ENCODE results near the gene PCSK7. TPM values are rescaled to one million over a fixed set of nuclear protein-coding genes. Genes with fewer than 3 reads are reported as not detected.

The PCSK7 gene, protein sequence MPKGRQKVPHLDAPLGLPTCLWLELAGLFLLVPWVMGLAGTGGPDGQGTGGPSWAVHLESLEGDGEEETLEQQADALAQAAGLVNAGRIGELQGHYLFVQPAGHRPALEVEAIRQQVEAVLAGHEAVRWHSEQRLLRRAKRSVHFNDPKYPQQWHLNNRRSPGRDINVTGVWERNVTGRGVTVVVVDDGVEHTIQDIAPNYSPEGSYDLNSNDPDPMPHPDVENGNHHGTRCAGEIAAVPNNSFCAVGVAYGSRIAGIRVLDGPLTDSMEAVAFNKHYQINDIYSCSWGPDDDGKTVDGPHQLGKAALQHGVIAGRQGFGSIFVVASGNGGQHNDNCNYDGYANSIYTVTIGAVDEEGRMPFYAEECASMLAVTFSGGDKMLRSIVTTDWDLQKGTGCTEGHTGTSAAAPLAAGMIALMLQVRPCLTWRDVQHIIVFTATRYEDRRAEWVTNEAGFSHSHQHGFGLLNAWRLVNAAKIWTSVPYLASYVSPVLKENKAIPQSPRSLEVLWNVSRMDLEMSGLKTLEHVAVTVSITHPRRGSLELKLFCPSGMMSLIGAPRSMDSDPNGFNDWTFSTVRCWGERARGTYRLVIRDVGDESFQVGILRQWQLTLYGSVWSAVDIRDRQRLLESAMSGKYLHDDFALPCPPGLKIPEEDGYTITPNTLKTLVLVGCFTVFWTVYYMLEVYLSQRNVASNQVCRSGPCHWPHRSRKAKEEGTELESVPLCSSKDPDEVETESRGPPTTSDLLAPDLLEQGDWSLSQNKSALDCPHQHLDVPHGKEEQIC
- total RNA-seq = 47.5 and 56.1 TPM in 2 replicates

DNA sequence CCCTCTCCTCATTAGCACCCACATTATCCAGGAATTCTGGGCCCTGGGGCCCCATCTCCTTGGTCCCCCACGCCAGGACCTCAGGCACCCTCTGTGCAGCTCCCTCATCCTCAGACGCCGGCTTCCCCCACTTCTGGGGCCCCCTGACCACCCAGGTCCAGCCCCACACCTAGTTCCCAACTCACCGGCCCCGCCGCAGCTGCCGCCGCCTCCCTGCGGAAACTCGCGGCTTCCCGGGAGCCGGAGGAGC, at the start of gene PCSK7:
TSS of gene PCSK7 (minus strand) at position 232 of the 250 bp plus-strand sequence. CDS start 2,229 bp downstream, outside the sequence.

DNA sequence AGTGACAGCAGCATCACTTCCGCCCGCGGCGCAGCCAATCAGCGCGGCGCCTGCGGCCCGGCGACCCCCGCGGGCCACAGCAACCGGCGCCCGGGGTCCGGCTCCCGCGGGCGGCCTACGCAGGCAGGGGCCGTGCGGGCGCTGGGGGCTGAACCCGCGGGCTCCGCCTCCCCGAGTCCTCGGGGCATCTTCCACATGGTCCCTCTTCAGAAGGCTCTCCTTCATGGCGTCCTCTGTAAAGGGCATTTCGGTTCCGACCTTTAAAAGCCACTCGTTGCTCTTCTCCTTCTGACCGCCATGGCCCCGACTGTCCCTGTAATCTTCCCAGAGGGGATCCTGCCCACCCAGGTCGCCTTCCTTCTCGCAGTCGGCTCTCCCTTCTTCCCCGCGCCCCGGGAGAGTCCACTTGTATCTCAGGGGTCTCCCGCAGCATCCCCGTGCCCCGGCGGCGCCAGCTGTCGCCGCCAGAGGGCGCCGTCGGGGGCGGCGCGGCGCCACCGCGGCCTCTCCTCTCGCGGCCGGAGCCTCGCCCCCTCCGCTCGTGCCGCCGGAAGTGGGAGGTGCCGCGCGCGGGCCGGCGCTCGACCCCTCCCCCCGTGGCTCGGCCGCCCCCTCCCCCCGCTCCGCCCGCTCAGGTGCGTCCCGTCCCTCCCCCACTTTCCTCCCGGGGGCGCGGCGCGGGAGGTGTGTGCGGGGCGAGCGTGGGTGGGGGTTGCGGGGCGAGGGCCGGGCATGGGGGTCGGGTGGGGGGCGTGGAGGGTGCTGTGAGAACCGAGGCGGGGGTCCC, 412 bp upstream of the PCSK7 start, which contains the start of gene RNF214:
TSS of gene RNF214 (plus strand) at position 580 of the 787 bp plus-strand sequence. CDS start 1,602 bp downstream, outside the sequence.

DNA sequence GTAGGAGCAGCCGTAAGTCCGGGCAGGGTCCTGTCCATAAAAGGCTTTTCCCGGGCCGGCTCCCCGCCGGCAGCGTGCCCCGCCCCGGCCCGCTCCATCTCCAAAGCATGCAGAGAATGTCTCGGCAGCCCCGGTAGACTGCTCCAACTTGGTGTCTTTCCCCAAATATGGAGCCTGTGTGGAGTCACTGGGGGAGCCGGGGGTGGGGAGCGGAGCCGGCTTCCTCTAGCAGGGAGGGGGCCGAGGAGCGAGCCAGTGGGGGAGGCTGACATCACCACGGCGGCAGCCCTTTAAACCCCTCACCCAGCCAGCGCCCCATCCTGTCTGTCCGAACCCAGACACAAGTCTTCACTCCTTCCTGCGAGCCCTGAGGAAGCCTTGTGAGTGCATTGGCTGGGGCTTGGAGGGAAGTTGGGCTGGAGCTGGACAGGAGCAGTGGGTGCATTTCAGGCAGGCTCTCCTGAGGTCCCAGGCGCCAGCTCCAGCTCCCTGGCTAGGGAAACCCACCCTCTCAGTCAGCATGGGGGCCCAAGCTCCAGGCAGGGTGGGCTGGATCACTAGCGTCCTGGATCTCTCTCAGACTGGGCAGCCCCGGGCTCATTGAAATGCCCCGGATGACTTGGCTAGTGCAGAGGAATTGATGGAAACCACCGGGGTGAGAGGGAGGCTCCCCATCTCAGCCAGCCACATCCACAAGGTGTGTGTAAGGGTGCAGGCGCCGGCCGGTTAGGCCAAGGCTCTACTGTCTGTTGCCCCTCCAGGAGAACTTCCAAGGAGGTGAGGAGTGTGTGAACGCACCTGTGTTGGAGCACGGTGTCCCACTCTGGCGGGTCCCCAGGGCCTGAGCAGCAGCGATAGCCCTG, 32.6 kb downstream of the PCSK7 start, which contains the start of gene TAGLN:
TSS of gene TAGLN (plus strand) at position 318 of the 863 bp plus-strand sequence. CDS start 3,644 bp downstream, outside the sequence.

DNA sequence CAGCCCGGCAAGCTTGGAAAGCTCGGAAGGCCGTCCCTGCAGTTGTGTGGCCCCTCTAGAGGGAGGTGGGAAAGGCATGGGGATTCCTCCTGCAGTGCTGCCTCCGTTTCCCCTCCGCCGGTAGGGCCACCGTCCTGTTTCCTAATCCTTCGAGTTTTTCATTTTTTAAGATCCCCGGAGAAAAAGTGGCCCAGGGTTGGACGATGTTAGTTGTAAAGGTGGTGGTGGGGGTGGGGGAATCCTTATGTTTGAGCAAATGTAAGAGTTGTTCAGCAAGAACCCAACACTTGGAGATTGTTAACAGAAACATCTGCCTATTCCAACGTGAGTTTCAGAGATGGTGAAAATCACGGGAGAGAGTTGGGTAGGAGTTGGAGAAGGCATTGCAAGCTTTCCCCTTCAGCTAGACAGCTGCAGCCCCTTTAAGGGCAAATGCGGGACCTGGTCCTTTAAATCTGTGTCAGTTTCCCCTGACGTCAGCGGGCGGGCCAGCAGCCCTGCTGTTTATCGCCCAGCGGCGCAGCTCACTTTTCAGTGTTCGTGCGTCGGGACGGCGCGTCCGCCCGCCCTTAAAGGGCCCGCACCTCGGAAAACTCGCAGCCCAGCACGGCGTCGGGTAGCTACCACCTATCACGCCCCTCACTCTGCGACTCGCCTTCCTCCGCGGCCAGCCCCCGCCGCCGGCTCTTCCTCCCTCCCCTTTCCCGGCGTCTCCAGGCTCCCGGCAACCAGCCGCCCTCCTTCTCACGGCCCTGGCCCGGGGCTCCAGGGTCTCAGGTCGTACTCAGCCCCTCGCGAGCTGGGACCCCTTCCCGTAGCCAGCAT, 53.5 kb downstream of the PCSK7 start, which contains the start of gene SIDT2:
TSS of gene SIDT2 (plus strand) at position 534 of the 825 bp plus-strand sequence. CDS start 521 bp downstream, outside the sequence.

Other genes starting within 250 kb of the PCSK7 start
- 16.7 and 19.1 TPM in 2 replicates for gene SIK3, start 133.6 kb downstream of the PCSK7 start, total RNA-seq
- gene PAFAH1B2, start 87.8 kb downstream of the PCSK7 start, total RNA-seq = 73.1 and 83.8 TPM in 2 replicates
- 38.2 and 53.3 TPM in 2 replicates for gene SIDT2, start 53.3 kb downstream of the PCSK7 start, total RNA-seq
- 1,967 and 3,420 TPM in 2 replicates for gene TAGLN, start 32.7 kb downstream of the PCSK7 start, total RNA-seq
- gene RNF214, start 598 bp upstream of the PCSK7 start, total RNA-seq = 7.2 and 11.7 TPM in 2 replicates
- 2.8 and 4.2 TPM in 2 replicates for gene BACE1-AS, start 59.3 kb upstream of the PCSK7 start, total RNA-seq
- 32.9 and 33.9 TPM in 2 replicates for gene BACE1, start 84.2 kb upstream of the PCSK7 start, total RNA-seq
- gene CEP164, start 95.8 kb upstream of the PCSK7 start, total RNA-seq = 22.7 and 29.1 TPM in 2 replicates